ENCODE results near the gene ZNF581.

The ZNF581 gene

GRCh38 chr19:55680339-55681130, 37.1 kb downstream of the ZNF581 start:
- DNase-seq: no peak
- no peak for ATAC-seq

GRCh38 chr19:55681131-55682092, 38.0 kb downstream of the ZNF581 start:
- no peak for ATAC-seq
- no peak for DNase-seq

GRCh38 chr19:55683449-55684261, 40.2 kb downstream of the ZNF581 start:
- no peak for DNase-seq
- ATAC-seq: no peak

- DNase-seq (no peak), ATAC-seq (no peak)
Measured at GRCh38 chr19:55684946-55685681, 41.7 kb downstream of the ZNF581 start.

- DNase-seq (no peak), ATAC-seq (no peak)
Measured at GRCh38 chr19:55685776-55686175, 42.3 kb downstream of the ZNF581 start.

GRCh38 chr19:55686311-55687050, 43.0 kb downstream of the ZNF581 start:
- DNase-seq (no peak), ATAC-seq (no peak)

- DNase-seq (no peak), ATAC-seq (no peak)
Measured at GRCh38 chr19:55687281-55688201, 44.1 kb downstream of the ZNF581 start.

GRCh38 chr19:55688422-55689218, 45.2 kb downstream of the ZNF581 start:
- DNase-seq: no peak
- ATAC-seq: no peak

GRCh38 chr19:55689411-55690108, 46.1 kb downstream of the ZNF581 start:
- no peak for DNase-seq
- ATAC-seq: no peak

- ATAC-seq: no peak
- DNase-seq: no peak
Measured at GRCh38 chr19:55690109-55690768, 46.8 kb downstream of the ZNF581 start.

GRCh38 chr19:55690769-55691545, 47.5 kb downstream of the ZNF581 start:
- DNase-seq: no peak

GRCh38 chr19:55691561-55692481, 48.4 kb downstream of the ZNF581 start:
- no peak for DNase-seq
- no peak for ATAC-seq

More at GRCh38 chr19:55690769-55691545, 47.5 kb downstream of the ZNF581 start:
- ATAC-seq: no peak

GRCh38 chr19:55692681-55693081, 49.2 kb downstream of the ZNF581 start:
- ATAC-seq: no peak
- no peak for DNase-seq

GRCh38 chr19:55693336-55693974, 50.0 kb downstream of the ZNF581 start:
- no peak for ATAC-seq
- no peak for DNase-seq

- no peak for DNase-seq
- no peak for ATAC-seq
Measured at GRCh38 chr19:55694241-55694655, 50.8 kb downstream of the ZNF581 start.

All from stimulated activated naive CD8-positive, alpha-beta T cell treated with anti-CD3 and anti-CD28 coated beads, Interleukin-15, Interleukin-2, amounts not matched to agents 100 U/mL and 50 U/mL, for 24 hours (primary cell).